H9 (cell line): Measurements from ENCODE around the gene FAM241A. TPM values are rescaled to one million over a fixed set of nuclear protein-coding genes. Genes with fewer than 3 reads are reported as not detected.

Experiments
- DNase-seq: peaks from one replicate; pipeline ENCODE4 v3.0.0-alpha.2; 2017
- H2AFZ ChIP-seq: one replicate; pipeline ENCODE4 v1.6.1; 2013; ENCODE audit warnings: mild to moderate bottlenecking, low read length, control low read depth, moderate library complexity
- H2AK5ac ChIP-seq: 2 replicates; pipeline ENCODE4 v1.6.1; 2013; ENCODE audit warnings: low read length, control low read depth, mixed read lengths; ENCODE audit not compliant: insufficient read length
- H2BK120ac ChIP-seq: one replicate; pipeline ENCODE4 v1.6.1; 2013; ENCODE audit warnings: low read depth, mild to moderate bottlenecking, low read length, control low read depth, inconsistent platforms; ENCODE audit not compliant: poor library complexity, severe bottlenecking
- H2BK12ac ChIP-seq: 2 replicates; pipeline ENCODE4 v1.6.1; 2013; ENCODE audit warnings: low read length, control low read depth, mixed read lengths, low read depth; ENCODE audit not compliant: insufficient read length
- H2BK15ac ChIP-seq: 2 replicates; pipeline ENCODE4 v1.6.1; 2013; ENCODE audit warnings: low read depth, low read length, control low read depth
- H2BK20ac ChIP-seq: one replicate; pipeline ENCODE4 v1.6.1; 2013; ENCODE audit warnings: low read depth, mild to moderate bottlenecking, low read length, control low read depth, inconsistent platforms; ENCODE audit not compliant: poor library complexity, severe bottlenecking
- H2BK5ac ChIP-seq: 2 replicates; pipeline ENCODE4 v1.6.1; 2013; ENCODE audit warnings: low read length, control low read depth, mixed read lengths; ENCODE audit not compliant: insufficient read length
- H3K14ac ChIP-seq: 2 replicates; pipeline ENCODE4 v1.6.1; 2013; ENCODE audit warnings: low read length, control low read depth; ENCODE audit not compliant: insufficient read depth
- H3K18ac ChIP-seq: 2 replicates; pipeline ENCODE4 v1.6.1; 2013; ENCODE audit warnings: low read depth, mild to moderate bottlenecking, mixed read lengths, low read length, control low read depth; ENCODE audit not compliant: insufficient read length
- H3K23ac ChIP-seq: 2 replicates; pipeline ENCODE4 v1.6.1; 2013; ENCODE audit warnings: low read length, control low read depth, mixed read lengths, low read depth; ENCODE audit not compliant: insufficient read length
- H3K23me2 ChIP-seq: 2 replicates; pipeline ENCODE4 v1.6.1; 2013; ENCODE audit warnings: low read depth, mild to moderate bottlenecking, mixed read lengths, low read length, control low read depth; ENCODE audit not compliant: insufficient read length, poor library complexity, severe bottlenecking
- H3K27ac ChIP-seq: 2 replicates; pipeline ENCODE4 v1.5.1; 2013; ENCODE audit warnings: low read length, control low read depth, mixed read lengths, low read depth; ENCODE audit not compliant: insufficient read length
- H3K27me3 ChIP-seq: 2 replicates; pipeline ENCODE4 v1.6.1; 2013; ENCODE audit warnings: low read length, control low read depth, inconsistent platforms; ENCODE audit not compliant: insufficient read depth
- H3K4ac ChIP-seq: 2 replicates; pipeline ENCODE4 v1.6.1; 2013; ENCODE audit warnings: low read depth, mild to moderate bottlenecking, control low read depth, inconsistent platforms, low read length, moderate library complexity
- H3K4me1 ChIP-seq: 2 replicates; pipeline ENCODE4 v1.6.1; 2013; ENCODE audit warnings: low read length, control low read depth, inconsistent platforms; ENCODE audit not compliant: insufficient read depth
- H3K4me2 ChIP-seq: 2 replicates; pipeline ENCODE4 v1.6.1; 2013; ENCODE audit warnings: low read length, control low read depth, mixed read lengths; ENCODE audit not compliant: insufficient read length, insufficient read depth
- H3K56ac ChIP-seq: 2 replicates; pipeline ENCODE4 v1.6.1; 2013; ENCODE audit warnings: low read depth, mild to moderate bottlenecking, mixed read lengths, low read length, control low read depth; ENCODE audit not compliant: insufficient read length
- H3K79me1 ChIP-seq: 2 replicates; pipeline ENCODE4 v1.6.1; 2013; ENCODE audit warnings: low read depth, mild to moderate bottlenecking, moderate library complexity, low read length, control low read depth, inconsistent platforms; ENCODE audit not compliant: insufficient read depth, poor library complexity, severe bottlenecking
- H3K79me2 ChIP-seq: 2 replicates; pipeline ENCODE4 v1.6.1; 2013; ENCODE audit warnings: low read length, control low read depth, inconsistent platforms; ENCODE audit not compliant: insufficient read depth
- H3K9ac ChIP-seq: 2 replicates; pipeline ENCODE4 v1.6.1; 2013; ENCODE audit warnings: low read length, control low read depth, mixed read lengths; ENCODE audit not compliant: insufficient read length; ENCODE audit errors: extremely low read depth
- H3K9me3 ChIP-seq: one replicate; pipeline ENCODE4 v1.6.1; 2013; ENCODE audit warnings: low read depth, low read length, inconsistent platforms; ENCODE audit not compliant: control insufficient read depth
- H3T11ph ChIP-seq: one replicate; pipeline ENCODE4 v1.6.1; 2013; ENCODE audit warnings: mild to moderate bottlenecking, low read length, control low read depth, inconsistent platforms
- H4K20me1 ChIP-seq: one replicate; pipeline ENCODE4 v1.6.1; 2013; ENCODE audit not compliant: control insufficient read depth, insufficient read length, insufficient read depth
- H4K5ac ChIP-seq: 2 replicates; pipeline ENCODE4 v1.6.1; 2013; ENCODE audit warnings: low read depth, mild to moderate bottlenecking, mixed read lengths, low read length, control low read depth; ENCODE audit not compliant: insufficient read length
- H4K8ac ChIP-seq: replicated peaks from 2 replicates; pipeline ENCODE4 v1.6.1; 2013; ENCODE audit warnings: low read length, control low read depth, mixed read lengths, low read depth; ENCODE audit not compliant: insufficient read length
- H4K91ac ChIP-seq: 2 replicates; pipeline ENCODE4 v1.6.1; 2013; ENCODE audit warnings: low read depth, mild to moderate bottlenecking, moderate library complexity, mixed read lengths, low read length, control low read depth; ENCODE audit not compliant: insufficient read length
- H3K27ac Mint-ChIP-seq, 3 experiments: 2 replicates in 2 of 3; 3 replicates in 1 of 3; pipeline ENCODE4 v1.8.0; 2020 to 2021; ENCODE audit warnings: mixed read lengths in 3 of 3, mild to moderate bottlenecking in 1 of 3, moderate library complexity in 1 of 3
- H3K27me3 Mint-ChIP-seq: 2 replicates; pipeline ENCODE4 v1.8.0; 2021; ENCODE audit warnings: low read depth, mild to moderate bottlenecking, moderate library complexity, mixed read lengths
- H3K36me3 Mint-ChIP-seq, 3 experiments: 2 replicates in 2 of 3; 3 replicates in 1 of 3; pipeline ENCODE4 v1.8.0; 2020 to 2021; ENCODE audit warnings: low read depth in 3 of 3, mixed read lengths in 3 of 3; ENCODE audit not compliant: insufficient read depth in 1 of 3
- H3K4me1 Mint-ChIP-seq, 2 experiments: 2 replicates each; pipeline ENCODE4 v1.8.0; 2020; ENCODE audit warnings: mixed read lengths in 2 of 2
- H3K4me3 Mint-ChIP-seq, 2 experiments: 2 replicates in 1 of 2; 3 replicates in 1 of 2; pipeline ENCODE4 v1.8.0; 2020 to 2021; ENCODE audit warnings: mild to moderate bottlenecking in 2 of 2, mixed read lengths in 2 of 2, moderate library complexity in 1 of 2
- H3K9me3 Mint-ChIP-seq, 2 experiments: 2 replicates in 1 of 2; 3 replicates in 1 of 2; pipeline ENCODE4 v1.8.0; 2020; ENCODE audit warnings: mild to moderate bottlenecking in 2 of 2, mixed read lengths in 2 of 2, moderate library complexity in 1 of 2
- WGBS: extraction: QIAGEN DNeasy Blood & Tissue Kit; methylation state at CpG from one replicate; pipeline ENCODE4 v1.1.7; 2013; ENCODE audit warnings: missing lambda C conversion rate, low lambda C conversion rate, mixed read lengths; ENCODE audit not compliant: insufficient read length; ENCODE audit errors: extremely low coverage; 5-methylcytosine and 5-hydroxymethylcytosine counted together
- total RNA-seq: library from RNA; stranded (reverse); gene quantifications from 2 replicates; pipeline ENCODE4 v1.2.1, GENCODE V29; 2021
- TF ChIP-seq, protein P1 (sequence below): fragments of 200-600 bp; sonication (generic); conservative IDR thresholded peaks from 3 replicates; pipeline ENCODE4 v1.8.0; 2021; ENCODE audit warnings: antibody characterized with exemption, mild to moderate bottlenecking

FAM241A gene
- total RNA-seq, 1 experiment from 2014 or later = 0.13 TPM

GRCh38 chr4:112141366-112142138 lies 3.7 kb upstream of the FAM241A start:
- Histone ChIP-seq H4K5ac (no peak overlapping the region), H3K14ac (no peak overlapping the region), H3K18ac (no peak overlapping the region), H3K27ac (no peak overlapping the region), H3K27me3 (peaks cover 2% of the 10 kb centered on the region; the same call in 1 of the 2 replicates), H3K4ac (no peak overlapping the region), H2BK15ac (no peak overlapping the region), H3K56ac (no peak overlapping the region), H3K4me2 (no peak overlapping the region), H3K9ac (no peak overlapping the region), H4K8ac (no peak overlapping the region), H2BK12ac (no peak overlapping the region), H3K23ac (no peak overlapping the region), H2BK120ac (no peak overlapping the region), H4K20me1 (no peaks in the 10 kb centered on the region), H3T11ph (no peak overlapping the region), H3K4me1 (no peaks in the 10 kb centered on the region), H2AFZ (no peak overlapping the region), H2BK5ac (no peak overlapping the region), H3K79me2 (no peaks in the 10 kb centered on the region), H4K91ac (no peak overlapping the region), H2BK20ac (no peak overlapping the region), H3K23me2 (peaks cover 4% of the 10 kb centered on the region), H3K79me1 (no peaks in the 10 kb centered on the region), H2AK5ac (no peak overlapping the region), H3K9me3 (no peaks in the 10 kb centered on the region)
- Mint-ChIP-seq H3K4me1 (peaks cover 5 to 8% of the 10 kb centered on the region in 2 experiments; a peak in 3 of 4 replicates), H3K36me3 (no peaks in the 10 kb centered on the region), H3K27me3 (peaks cover 8% of the 10 kb centered on the region), H3K27ac (peak overlapping the region in 1 of 3 experiments; percentile 4; a peak in 1 of 7 replicates), H3K4me3 (no peak overlapping the region), H3K9me3 (no peaks in the 10 kb centered on the region)
- TF ChIP-seq, protein P1, sequence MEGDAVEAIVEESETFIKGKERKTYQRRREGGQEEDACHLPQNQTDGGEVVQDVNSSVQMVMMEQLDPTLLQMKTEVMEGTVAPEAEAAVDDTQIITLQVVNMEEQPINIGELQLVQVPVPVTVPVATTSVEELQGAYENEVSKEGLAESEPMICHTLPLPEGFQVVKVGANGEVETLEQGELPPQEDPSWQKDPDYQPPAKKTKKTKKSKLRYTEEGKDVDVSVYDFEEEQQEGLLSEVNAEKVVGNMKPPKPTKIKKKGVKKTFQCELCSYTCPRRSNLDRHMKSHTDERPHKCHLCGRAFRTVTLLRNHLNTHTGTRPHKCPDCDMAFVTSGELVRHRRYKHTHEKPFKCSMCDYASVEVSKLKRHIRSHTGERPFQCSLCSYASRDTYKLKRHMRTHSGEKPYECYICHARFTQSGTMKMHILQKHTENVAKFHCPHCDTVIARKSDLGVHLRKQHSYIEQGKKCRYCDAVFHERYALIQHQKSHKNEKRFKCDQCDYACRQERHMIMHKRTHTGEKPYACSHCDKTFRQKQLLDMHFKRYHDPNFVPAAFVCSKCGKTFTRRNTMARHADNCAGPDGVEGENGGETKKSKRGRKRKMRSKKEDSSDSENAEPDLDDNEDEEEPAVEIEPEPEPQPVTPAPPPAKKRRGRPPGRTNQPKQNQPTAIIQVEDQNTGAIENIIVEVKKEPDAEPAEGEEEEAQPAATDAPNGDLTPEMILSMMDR = no peak
- WGBS = no CpG with 5 or more reads among the region's 6 CpGs
- no peak for DNase-seq
